ENCODE results near the gene GABPA. TPM values are rescaled to one million over a fixed set of nuclear protein-coding genes. Genes with fewer than 3 reads are reported as not detected.

GABPA gene
- total RNA-seq, 1 experiment from 2014 or later = 24.8 TPM

GRCh38 chr21:25788677-25789076 is 53.9 kb downstream of the GABPA start:
- TF ChIP-seq HMGXB4 (CRISPR knock-in tag; IDR thresholded peaks at IDR 0.05) (no peak), GTF2I (CRISPR knock-in tag; conservative IDR thresholded peaks at IDR 0.05) (no peak), ZNF396 (CRISPR knock-in tag; IDR thresholded peaks at IDR 0.05; ENCODE audit: borderline replicate concordance) (no peak), NFYB (CRISPR knock-in tag; conservative IDR thresholded peaks at IDR 0.05; ENCODE audit: low read depth) (no peak)
- POLR2A ChIA-PET = no interaction called here
- no peak overlapping the region for H3K27ac Mint-ChIP-seq

GRCh38 chr21:25790122-25790877 is 55.5 kb downstream of the GABPA start:
- Mint-ChIP-seq H3K27ac (no peak overlapping the region), H3K4me1 (peaks cover 8% of the 10 kb centered on the region; the same call in 1 of the 2 replicates), H3K36me3 (no peaks in the 10 kb centered on the region), H3K27me3 (ENCODE audit: low read depth) (no peaks in the 10 kb centered on the region), H3K9me3 (0 out of 2 replicates have a peak, but pooled peaks cover 3% of the 10 kb centered on the region), H3K4me3 (no peak overlapping the region)
- POLR2A ChIA-PET = no interaction called here
- TF ChIP-seq ZNF219 (CRISPR knock-in tag; IDR thresholded peaks at IDR 0.05; ENCODE audit: borderline replicate concordance) = no peak
- CTCF ChIA-PET = interaction anchor here (0.8 to 2.3 kb wide), 3 partner anchors 10 to 72 kb away, joined by 4 to 28 read pairs (median 5); no protein-coding TSS in a partner anchor
- ATAC-seq = peak; percentile 79
- DNase-seq (ENCODE audit: low spot score) = no peak

More at GRCh38 chr21:25788677-25789076, 53.9 kb downstream of the GABPA start:
- no peak for ATAC-seq
- CTCF ChIA-PET = interaction anchor here (3.1 kb wide), 1 partner anchor 12 kb away, joined by 14 read pairs; no protein-coding TSS in a partner anchor
- no peaks in the 10 kb centered on the region for H3K36me3 Mint-ChIP-seq
- H3K4me3 Mint-ChIP-seq = no peak overlapping the region
- 0 out of 2 replicates have a peak, but pooled peaks cover 3% of the 10 kb centered on the region for H3K9me3 Mint-ChIP-seq
- no peak for DNase-seq (ENCODE audit: low spot score)
- H3K27me3 Mint-ChIP-seq (ENCODE audit: low read depth) = peaks cover 2% of the 10 kb centered on the region; the same call in 1 of the 2 replicates
- H3K4me1 Mint-ChIP-seq = peaks cover 8% of the 10 kb centered on the region; the same call in 1 of the 2 replicates

- no peak overlapping the region for H3K4me3 Mint-ChIP-seq
- POLR2A ChIA-PET = no interaction called here
These were observed 56.1 kb downstream of the GABPA start for GRCh38 chr21:25790878-25791204.

More at GRCh38 chr21:25790878-25791204, 56.1 kb downstream of the GABPA start:
- CTCF ChIA-PET = interaction anchor here (0.8 to 2.3 kb wide), 3 partner anchors 10 to 71 kb away, joined by 4 to 28 read pairs (median 5); no protein-coding TSS in a partner anchor
- ATAC-seq (no peak), DNase-seq (ENCODE audit: low spot score) (no peak)
- TF ChIP-seq OVOL2 (CRISPR knock-in tag; IDR thresholded peaks at IDR 0.05; ENCODE audit: borderline replicate concordance) (no peak), AFF4 (CRISPR knock-in tag; IDR thresholded peaks at IDR 0.05; ENCODE audit: borderline replicate concordance) (no peak), CDX4 (CRISPR knock-in tag; IDR thresholded peaks at IDR 0.05; ENCODE audit: borderline replicate concordance) (no peak)
- peaks cover 8% of the 10 kb centered on the region; the same call in 1 of the 2 replicates for H3K4me1 Mint-ChIP-seq
- no peak overlapping the region for H3K27ac Mint-ChIP-seq
- no peaks in the 10 kb centered on the region for H3K27me3 Mint-ChIP-seq (ENCODE audit: low read depth)
- 0 out of 2 replicates have a peak, but pooled peaks cover 3% of the 10 kb centered on the region for H3K9me3 Mint-ChIP-seq
- H3K36me3 Mint-ChIP-seq = no peaks in the 10 kb centered on the region
